Activated CD4-positive, alpha-beta T cell treated with anti-CD3 and anti-CD28 coated beads, Interleukin-2, amount 50 U/mL, for 16 hours (primary cell): ENCODE measurements around the gene MN1.

ENCODE experiments used
- DNase-seq: peaks from one replicate; pipeline ENCODE4 v3.0.0-alpha.2; 2020

The MN1 gene

GRCh38 chr22:27780161-27780575, 21.4 kb downstream of the MN1 start:
- no peak for DNase-seq

GRCh38 chr22:27779643-27780042, 21.9 kb downstream of the MN1 start:
- DNase-seq, result no peak

GRCh38 chr22:27778294-27779090, 23.1 kb downstream of the MN1 start:
- DNase-seq, result no peak

- DNase-seq, result no peak
Observed at GRCh38 chr22:27777128-27777527, 24.4 kb downstream of the MN1 start.

GRCh38 chr22:27776650-27776958, 25.0 kb downstream of the MN1 start:
- no peak for DNase-seq

GRCh38 chr22:27775758-27776649, 25.6 kb downstream of the MN1 start:
- DNase-seq, result no peak

- DNase-seq, result no peak
Observed at GRCh38 chr22:27775087-27775698, 26.4 kb downstream of the MN1 start.

GRCh38 chr22:27774200-27774599, 27.4 kb downstream of the MN1 start:
- no peak for DNase-seq

- DNase-seq, result no peak
Observed at GRCh38 chr22:27772984-27773498, 28.5 kb downstream of the MN1 start.

- DNase-seq, result no peak
Observed at GRCh38 chr22:27772081-27772983, 29.2 kb downstream of the MN1 start.

GRCh38 chr22:27771637-27772036, 29.9 kb downstream of the MN1 start:
- no peak for DNase-seq

- DNase-seq, result no peak
Observed at GRCh38 chr22:27769012-27769411, 32.5 kb downstream of the MN1 start.

- no peak for DNase-seq
Observed at GRCh38 chr22:27768027-27768653, 33.4 kb downstream of the MN1 start.

- no peak for DNase-seq
Observed at GRCh38 chr22:27766679-27767078, 34.9 kb downstream of the MN1 start.

- no peak for DNase-seq
Observed at GRCh38 chr22:27765706-27766291, 35.8 kb downstream of the MN1 start.

- DNase-seq, result no peak
Observed at GRCh38 chr22:27764722-27765236, 36.8 kb downstream of the MN1 start.

- no peak for DNase-seq
Observed at GRCh38 chr22:27761665-27762064, 39.9 kb downstream of the MN1 start.

GRCh38 chr22:27761000-27761399, 40.6 kb downstream of the MN1 start:
- DNase-seq, result no peak

- no peak for DNase-seq
Observed at GRCh38 chr22:27760474-27760873, 41.1 kb downstream of the MN1 start.

- DNase-seq, result no peak
Observed at GRCh38 chr22:27757928-27758525, 43.5 kb downstream of the MN1 start.

- DNase-seq, result no peak
Observed at GRCh38 chr22:27756212-27756660, 45.3 kb downstream of the MN1 start.
